GM13976 (cell line): ENCODE data around the gene MYO7B.

Experiments used
- DNase-seq: peaks from one replicate; pipeline ENCODE4 v3.0.0; 2012; ENCODE audit warnings: low spot score
- in situ Hi-C: fragments of 300-500 bp; cut with MboI; formaldehyde crosslinking; loops from one replicate; pipeline ENCODE4 v1.12.0; 2022; ENCODE audit warnings: low sequenced_read_pairs, mixed read lengths, inconsistent platforms; ENCODE audit not compliant: unreplicated experiment
- TF ChIP-seq, protein P1 (sequence below): IDR thresholded peaks from 2 replicates; pipeline ENCODE4 v1.5.1; 2012; ENCODE audit warnings: borderline replicate concordance, mild to moderate bottlenecking; ENCODE audit not compliant: insufficient read depth; ENCODE audit errors: extremely low read depth, missing control alignments, control extremely low read depth

The MYO7B gene

DNA sequence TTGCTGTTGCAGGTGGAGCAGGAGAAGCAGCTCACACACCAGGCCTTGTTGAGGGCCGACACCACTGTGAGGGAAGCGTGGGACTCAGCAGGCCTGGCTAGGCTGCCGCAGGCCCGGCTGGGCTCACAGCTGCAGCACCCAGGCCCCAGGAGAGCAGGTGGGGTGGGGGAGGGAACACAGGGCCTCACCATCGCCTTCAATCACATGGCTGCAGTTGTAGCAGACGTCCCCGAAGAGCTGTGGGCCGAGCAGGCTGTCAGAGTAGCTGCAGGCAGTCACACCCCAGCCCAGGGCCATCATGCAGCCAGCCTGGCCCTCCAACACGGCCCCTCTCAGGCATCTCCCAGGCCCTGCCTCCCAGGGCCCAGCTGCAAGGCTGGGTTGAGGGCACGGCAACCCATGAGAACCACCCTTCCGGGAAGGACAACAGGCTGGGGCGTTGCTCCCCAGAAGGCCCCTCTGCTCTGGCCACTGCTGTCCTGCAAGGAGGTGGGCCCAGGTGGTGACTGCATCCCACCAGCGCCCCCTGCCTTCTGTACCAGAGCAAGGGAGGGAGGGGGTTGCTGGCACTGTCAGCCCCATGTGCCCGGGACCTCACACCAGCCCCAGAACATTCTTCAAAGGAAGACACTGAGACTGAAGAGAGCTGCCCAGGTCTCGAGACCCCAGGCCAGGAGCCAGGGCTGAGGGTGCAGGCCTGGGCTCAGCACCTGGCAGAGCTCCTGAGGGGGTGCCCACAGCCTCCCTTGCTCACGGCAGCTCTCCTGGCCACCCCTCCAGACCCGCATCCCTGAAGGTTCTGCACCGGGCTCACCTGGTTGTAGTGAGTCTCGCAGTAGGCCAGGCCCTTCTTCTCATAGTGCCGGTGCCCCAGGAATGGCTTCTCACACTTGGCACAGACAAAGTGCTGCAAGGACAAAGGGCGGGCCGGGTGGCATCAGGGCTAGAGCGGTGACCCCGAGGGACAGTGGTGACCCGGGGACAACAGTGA is 104.9 kb downstream of the MYO7B start:
- in situ Hi-C loops: no loop called here
- DNase-seq: peak; percentile 75
- TF ChIP-seq, protein P1, sequence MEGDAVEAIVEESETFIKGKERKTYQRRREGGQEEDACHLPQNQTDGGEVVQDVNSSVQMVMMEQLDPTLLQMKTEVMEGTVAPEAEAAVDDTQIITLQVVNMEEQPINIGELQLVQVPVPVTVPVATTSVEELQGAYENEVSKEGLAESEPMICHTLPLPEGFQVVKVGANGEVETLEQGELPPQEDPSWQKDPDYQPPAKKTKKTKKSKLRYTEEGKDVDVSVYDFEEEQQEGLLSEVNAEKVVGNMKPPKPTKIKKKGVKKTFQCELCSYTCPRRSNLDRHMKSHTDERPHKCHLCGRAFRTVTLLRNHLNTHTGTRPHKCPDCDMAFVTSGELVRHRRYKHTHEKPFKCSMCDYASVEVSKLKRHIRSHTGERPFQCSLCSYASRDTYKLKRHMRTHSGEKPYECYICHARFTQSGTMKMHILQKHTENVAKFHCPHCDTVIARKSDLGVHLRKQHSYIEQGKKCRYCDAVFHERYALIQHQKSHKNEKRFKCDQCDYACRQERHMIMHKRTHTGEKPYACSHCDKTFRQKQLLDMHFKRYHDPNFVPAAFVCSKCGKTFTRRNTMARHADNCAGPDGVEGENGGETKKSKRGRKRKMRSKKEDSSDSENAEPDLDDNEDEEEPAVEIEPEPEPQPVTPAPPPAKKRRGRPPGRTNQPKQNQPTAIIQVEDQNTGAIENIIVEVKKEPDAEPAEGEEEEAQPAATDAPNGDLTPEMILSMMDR: peak; percentile 33

- in situ Hi-C loops: no loop called here
- DNase-seq: no peak
- TF ChIP-seq, protein P1: no peak
These were observed 105.7 kb downstream of the MYO7B start for GRCh38 chr2:127641133-127641532.

GRCh38 chr2:127641846-127642507 is 106.5 kb downstream of the MYO7B start:
- in situ Hi-C loops: no loop called here
- DNase-seq: no peak
- TF ChIP-seq, protein P1: no peak

DNA sequence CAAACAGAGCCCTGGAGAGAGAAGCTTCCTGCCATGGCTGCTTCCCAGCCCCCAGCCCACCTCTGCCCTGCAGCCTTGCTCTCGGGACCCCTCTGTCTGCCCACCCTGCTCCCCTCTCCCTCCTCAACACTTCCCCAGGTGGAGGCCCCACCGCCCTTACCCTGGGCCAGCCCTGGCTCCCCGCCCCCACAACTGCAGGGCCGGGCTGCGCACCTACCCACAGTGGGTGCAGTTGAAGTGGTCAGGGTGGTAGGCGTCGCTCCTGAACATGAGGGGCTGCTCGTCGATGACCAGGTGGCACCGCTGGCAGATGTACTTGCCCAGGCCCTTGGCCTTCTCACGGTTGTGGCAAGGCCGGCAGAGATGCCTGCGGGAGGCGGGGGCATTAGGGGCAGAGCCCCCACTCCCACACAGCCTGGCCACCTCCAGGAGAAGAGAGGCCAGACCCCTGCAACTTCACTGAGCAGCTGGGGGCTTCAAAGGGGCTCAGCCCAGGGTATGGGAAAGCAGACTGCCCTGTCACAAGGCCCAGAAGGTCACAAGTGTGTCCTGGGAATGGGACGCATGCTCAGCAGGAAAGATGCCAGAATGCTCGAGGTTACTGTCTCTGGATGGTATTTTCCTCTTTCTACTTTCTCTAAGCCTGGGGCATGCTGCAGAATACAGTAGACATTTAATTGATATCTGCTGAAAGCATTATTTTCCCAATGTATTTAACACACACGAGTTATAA is 107.4 kb downstream of the MYO7B start:
- TF ChIP-seq, protein P1: no peak
- in situ Hi-C loops: no loop called here
- DNase-seq: no peak

DNA sequence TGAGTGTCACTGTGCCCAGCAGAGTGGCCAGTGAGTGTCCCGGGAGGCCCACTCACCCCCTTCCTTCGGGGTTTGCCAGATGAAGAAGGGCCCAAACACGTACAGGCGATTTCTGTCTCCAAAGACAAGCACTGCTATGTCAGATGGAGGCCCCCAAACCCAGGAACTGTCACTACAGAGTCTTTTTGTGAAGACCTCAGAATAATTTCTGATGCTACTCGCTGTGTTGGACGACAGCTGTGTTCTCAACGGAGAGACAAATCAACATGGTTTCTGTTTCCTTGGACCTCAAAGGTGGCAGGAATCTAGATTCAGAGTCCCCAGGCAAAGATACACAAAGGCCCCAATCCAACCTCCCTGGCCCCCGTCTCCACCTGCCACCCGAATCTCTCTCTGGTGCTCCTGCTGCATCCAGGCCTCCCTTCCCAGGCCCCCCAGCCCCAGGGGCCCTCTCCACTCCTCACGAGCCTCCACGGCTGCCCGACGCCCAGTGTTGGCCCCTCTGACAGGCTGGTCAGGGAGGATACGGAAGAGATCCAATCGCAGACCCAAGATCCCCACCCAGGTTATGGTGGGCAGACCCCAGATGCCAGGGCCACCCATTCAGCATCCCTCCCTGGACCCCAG is 108.1 kb downstream of the MYO7B start:
- TF ChIP-seq, protein P1: no peak
- in situ Hi-C loops: no loop called here
- DNase-seq: no peak
